Endometrial microvascular endothelial cells (primary cell): ENCODE results near the gene PSMB5. TPM values are rescaled to one million over a fixed set of nuclear protein-coding genes. Genes with fewer than 3 reads are reported as not detected.

Source experiments
- in situ Hi-C: cut with HindIII; loops from 2 replicates; pipeline ENCODE4 v1.10.0; 2017; ENCODE audit warnings: low sequenced_read_pairs, low pct_unique_long_range_greater_than_20kb; ENCODE audit errors: inconsistent ontology term
- total RNA-seq: library from RNA; depleted of rRNA; stranded (reverse); fragments of >200 nt; gene quantifications from one replicate; pipeline ENCODE4 v1.2.3, GENCODE V29; 2015; ENCODE audit errors: inconsistent ontology term

The PSMB5 gene
- total RNA-seq, 1 donor from 2014 or later, result 352 TPM

- in situ Hi-C loops, result loop anchor here (25.0 kb wide), 1 partner anchor 89 kb away; the partner anchor contains the start of genes ACIN1 and C14orf119
Observed at GRCh38 chr14:22998329-22999012, 36.2 kb downstream of the PSMB5 start.

- in situ Hi-C loops, result loop anchor here (25.0 kb wide), 1 partner anchor 90 kb away; the partner anchor contains the start of genes ACIN1 and C14orf119
Observed at GRCh38 chr14:22997676-22998323, 36.9 kb downstream of the PSMB5 start.

- in situ Hi-C loops, result loop anchor here (25.0 kb wide), 1 partner anchor 90 kb away; the partner anchor contains the start of genes ACIN1 and C14orf119
Observed at GRCh38 chr14:22996768-22997654, 37.7 kb downstream of the PSMB5 start.

GRCh38 chr14:22995889-22996625 lies 38.6 kb downstream of the PSMB5 start:
- in situ Hi-C loops, result loop anchor here (25.0 kb wide), 1 partner anchor 91 kb away; the partner anchor contains the start of genes ACIN1 and C14orf119

- in situ Hi-C loops, result loop anchor here (25.0 kb wide), 1 partner anchor 92 kb away; the partner anchor contains the start of genes ACIN1 and C14orf119
Observed at GRCh38 chr14:22994762-22995275, 39.9 kb downstream of the PSMB5 start.

GRCh38 chr14:22993517-22993916 lies 41.2 kb downstream of the PSMB5 start:
- in situ Hi-C loops, result loop anchor here (25.0 kb wide), 1 partner anchor 94 kb away; the partner anchor contains the start of genes ACIN1 and C14orf119

- in situ Hi-C loops, result loop anchor here (25.0 kb wide), 1 partner anchor 95 kb away; the partner anchor contains the start of genes ACIN1 and C14orf119
Observed at GRCh38 chr14:22991852-22992251, 42.8 kb downstream of the PSMB5 start.

GRCh38 chr14:22987291-22987690 lies 47.4 kb downstream of the PSMB5 start:
- in situ Hi-C loops, result loop anchor here (25.0 kb wide), 1 partner anchor 100 kb away; the partner anchor contains the start of genes ACIN1 and C14orf119

- in situ Hi-C loops, result loop anchor here (25.0 kb wide), 1 partner anchor 101 kb away; the partner anchor contains the start of genes ACIN1 and C14orf119
Observed at GRCh38 chr14:22986508-22987054, 48.1 kb downstream of the PSMB5 start.

- in situ Hi-C loops, result loop anchor here (25.0 kb wide), 1 partner anchor 101 kb away; the partner anchor contains the start of genes ACIN1 and C14orf119
Observed at GRCh38 chr14:22985894-22986507, 48.7 kb downstream of the PSMB5 start.

GRCh38 chr14:22984959-22985658 lies 49.6 kb downstream of the PSMB5 start:
- in situ Hi-C loops, result loop anchor here (25.0 kb wide), 1 partner anchor 102 kb away; the partner anchor contains the start of genes ACIN1 and C14orf119

- in situ Hi-C loops, result loop anchor here (25.0 kb wide), 1 partner anchor 105 kb away; the partner anchor contains the start of genes ACIN1 and C14orf119
Observed at GRCh38 chr14:22982477-22983245, 52.0 kb downstream of the PSMB5 start, which contains the start of gene AJUBA. AJUBA (minus strand) TSS chr14:22982551; CDS start chr14:22982266, 285 bp downstream.

GRCh38 chr14:22981876-22982476 lies 52.7 kb downstream of the PSMB5 start:
- in situ Hi-C loops, result loop anchor here (25.0 kb wide), 1 partner anchor 105 kb away; the partner anchor contains the start of genes ACIN1 and C14orf119

- in situ Hi-C loops, result loop anchor here (25.0 kb wide), 1 partner anchor 106 kb away; the partner anchor contains the start of genes ACIN1 and C14orf119
Observed at GRCh38 chr14:22981090-22981875, 53.4 kb downstream of the PSMB5 start.
